HG03097 (cell line): ENCODE data around the gene RBBP4.
"Not testable (repeated sequence)": the region's sequence is repeated elsewhere in the genome, so short reads cannot be mapped to it uniquely, and the experiment has no call there.

Experiments
- ATAC-seq: cut with Tn5 transposase; IDR thresholded peaks from one replicate; pipeline ENCODE4 v1.9.1; 2021; ENCODE audit not compliant: unreplicated experiment, low FRiP score

RBBP4 gene

GRCh38 chr1:32685498-32685897, 34.5 kb downstream of the RBBP4 start:
- ATAC-seq = no peak

GRCh38 chr1:32686387-32686786, 35.4 kb downstream of the RBBP4 start:
- no peak for ATAC-seq

- ATAC-seq = no peak
Observed at GRCh38 chr1:32693455-32694174, 42.6 kb downstream of the RBBP4 start.

- ATAC-seq = no peak
Observed at GRCh38 chr1:32695098-32695904, 44.3 kb downstream of the RBBP4 start.

- no peak for ATAC-seq
Observed at GRCh38 chr1:32696041-32696440, 45.0 kb downstream of the RBBP4 start.

GRCh38 chr1:32696996-32697395, 46.0 kb downstream of the RBBP4 start:
- not testable (repeated sequence) for ATAC-seq

- ATAC-seq = no peak
Observed at GRCh38 chr1:32701421-32701911, 50.5 kb downstream of the RBBP4 start.

- ATAC-seq = no peak
Observed at GRCh38 chr1:32701951-32702598, 51.1 kb downstream of the RBBP4 start.

- ATAC-seq = no peak
Observed at GRCh38 chr1:32702599-32703478, 51.8 kb downstream of the RBBP4 start, which contains the start of gene SYNC. Gene SYNC, minus strand, starts transcription at chr1:32702770. Its CDS starts 110 bp downstream, at chr1:32702660.

GRCh38 chr1:32703479-32704291, 52.7 kb downstream of the RBBP4 start:
- no peak for ATAC-seq

GRCh38 chr1:32705516-32705915, 54.5 kb downstream of the RBBP4 start:
- ATAC-seq = no peak

- ATAC-seq = no peak
Observed at GRCh38 chr1:32706491-32706890, 55.5 kb downstream of the RBBP4 start.

- no peak for ATAC-seq
Observed at GRCh38 chr1:32709075-32709474, 58.1 kb downstream of the RBBP4 start.

- no peak for ATAC-seq
Observed at GRCh38 chr1:32709476-32709875, 58.5 kb downstream of the RBBP4 start.

GRCh38 chr1:32711221-32711620, 60.2 kb downstream of the RBBP4 start:
- not testable (repeated sequence) for ATAC-seq

GRCh38 chr1:32713081-32713480, 62.1 kb downstream of the RBBP4 start:
- no peak for ATAC-seq

GRCh38 chr1:32714277-32714676, 63.3 kb downstream of the RBBP4 start:
- no peak for ATAC-seq

- ATAC-seq = no peak
Observed at GRCh38 chr1:32715901-32716311, 64.9 kb downstream of the RBBP4 start.
